GM19238 (cell line): Measurements from ENCODE around the gene SMPDL3B.

Experiments
- DNase-seq: peaks from one replicate; pipeline ENCODE4 v3.0.0; 2011; ENCODE audit warnings: low spot score; ENCODE audit not compliant: insufficient read length

Gene SMPDL3B

GRCh38 chr1:27940297-27940696 lies 5.5 kb downstream of the SMPDL3B start:
- DNase-seq = peak; percentile 55

GRCh38 chr1:27940870-27941560 lies 6.2 kb downstream of the SMPDL3B start:
- DNase-seq = no peak

DNA sequence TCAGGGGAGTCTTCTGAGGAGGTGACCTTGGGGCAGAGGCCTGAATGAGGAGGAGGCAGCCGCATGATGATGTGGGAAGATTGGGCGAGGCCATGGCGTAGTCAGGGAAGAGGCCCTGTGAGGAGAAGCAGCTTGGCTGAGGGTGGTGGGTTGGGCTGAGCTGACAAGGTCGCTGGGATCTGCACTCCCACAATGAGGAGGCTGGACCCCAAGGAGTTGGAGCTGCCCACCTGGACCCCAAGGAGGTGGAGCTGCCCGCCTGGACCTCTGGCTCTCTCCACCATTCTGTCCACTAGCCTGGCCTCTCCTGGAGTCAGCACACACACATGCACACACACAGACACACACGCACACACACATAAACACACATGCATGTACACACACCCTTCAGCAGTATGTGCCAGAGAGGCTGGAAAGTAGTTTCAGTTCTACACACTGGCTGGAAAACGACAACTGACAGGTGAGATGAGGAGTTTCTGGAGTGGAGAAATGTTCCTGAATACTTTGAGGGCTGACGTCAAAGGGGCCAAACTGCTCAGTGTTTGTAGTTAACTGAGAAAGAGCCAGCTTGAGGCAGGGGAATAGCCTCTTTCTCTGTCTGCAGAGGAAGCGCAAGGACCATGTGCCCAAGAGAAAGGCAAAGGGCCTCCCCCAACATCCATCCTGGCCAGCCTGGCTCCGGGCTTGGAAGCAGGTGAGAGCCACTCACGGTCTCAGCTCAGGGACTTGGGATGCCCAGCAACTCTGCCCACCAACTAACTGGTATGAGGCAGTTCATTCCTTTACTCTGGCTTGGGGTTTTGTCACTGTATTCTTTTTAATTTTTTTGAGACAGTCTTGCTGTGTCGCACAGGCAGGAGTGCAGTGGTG lies 7.1 kb downstream of the SMPDL3B start:
- no peak for DNase-seq

DNA sequence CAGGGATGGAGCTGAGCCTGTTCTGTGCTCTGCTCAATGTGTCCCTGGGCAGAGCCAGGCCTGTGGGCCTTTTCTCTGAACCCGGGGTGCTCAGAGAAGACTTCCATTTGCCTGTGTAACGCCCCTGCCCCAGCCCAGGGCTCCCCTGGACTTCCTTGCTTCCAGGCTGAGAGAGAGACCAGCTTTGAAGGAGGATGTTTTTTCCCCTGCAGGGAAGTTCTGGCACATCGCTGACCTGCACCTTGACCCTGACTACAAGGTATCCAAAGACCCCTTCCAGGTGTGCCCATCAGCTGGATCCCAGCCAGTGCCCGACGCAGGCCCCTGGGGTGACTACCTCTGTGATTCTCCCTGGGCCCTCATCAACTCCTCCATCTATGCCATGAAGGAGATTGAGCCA lies 10.2 kb downstream of the SMPDL3B start:
- DNase-seq = no peak

GRCh38 chr1:27949027-27949426 lies 14.2 kb downstream of the SMPDL3B start:
- no peak for DNase-seq

GRCh38 chr1:27951396-27951795 lies 16.6 kb downstream of the SMPDL3B start:
- DNase-seq = no peak

DNA sequence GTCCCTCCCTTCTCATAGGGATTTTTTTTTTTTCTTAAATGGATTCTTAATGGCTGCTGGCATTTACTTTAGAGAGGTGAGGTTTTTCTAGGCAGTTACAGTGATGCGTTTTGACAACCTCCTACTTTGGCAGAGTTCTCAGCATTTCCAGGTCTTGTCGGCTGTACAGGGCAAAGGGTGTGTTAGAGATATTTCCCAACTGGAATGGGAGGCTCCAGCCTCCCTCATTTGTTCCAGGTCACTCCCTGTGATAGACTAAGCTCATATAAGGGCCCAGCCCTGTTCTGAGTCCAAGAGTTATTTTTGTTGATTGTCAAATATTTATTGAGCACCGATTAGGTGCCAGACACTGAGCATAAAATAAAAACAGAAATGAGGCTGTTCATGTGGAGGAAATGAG lies 17.3 kb downstream of the SMPDL3B start:
- no peak for DNase-seq

- no peak for DNase-seq
Observed at GRCh38 chr1:27954186-27954585, 19.4 kb downstream of the SMPDL3B start.

- no peak for DNase-seq
Observed at GRCh38 chr1:27955076-27955475, 20.3 kb downstream of the SMPDL3B start.

DNA sequence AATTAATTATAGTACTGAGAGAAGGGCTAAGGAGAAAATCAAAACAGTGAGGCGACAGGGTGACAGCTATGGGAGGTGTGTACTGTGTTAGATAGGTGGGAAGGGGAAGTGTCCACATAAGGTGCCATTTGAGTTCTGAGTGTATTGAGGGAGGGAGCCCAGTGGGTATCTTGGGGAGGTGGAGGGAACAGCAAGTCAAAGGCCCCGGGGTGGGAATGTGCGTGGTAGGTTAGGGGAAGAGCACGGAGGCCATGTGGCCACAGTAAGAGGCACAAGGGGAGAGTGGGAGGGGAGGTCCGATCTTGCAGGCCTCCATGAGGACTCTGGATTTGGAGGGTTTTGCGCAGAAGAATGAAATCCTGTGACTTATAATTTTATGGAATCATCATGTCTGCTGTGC lies 22.0 kb downstream of the SMPDL3B start:
- DNase-seq = no peak

GRCh38 chr1:27957655-27958054 lies 22.9 kb downstream of the SMPDL3B start:
- no peak for DNase-seq

GRCh38 chr1:27958513-27958912 lies 23.7 kb downstream of the SMPDL3B start:
- no peak for DNase-seq

GRCh38 chr1:27959792-27960603 lies 25.2 kb downstream of the SMPDL3B start, which contains the start of gene XKR8:
Gene XKR8 (plus strand): TSS chr1:27959973. CDS start chr1:27960070, 97 bp downstream.
- peak; percentile 92 for DNase-seq

DNA sequence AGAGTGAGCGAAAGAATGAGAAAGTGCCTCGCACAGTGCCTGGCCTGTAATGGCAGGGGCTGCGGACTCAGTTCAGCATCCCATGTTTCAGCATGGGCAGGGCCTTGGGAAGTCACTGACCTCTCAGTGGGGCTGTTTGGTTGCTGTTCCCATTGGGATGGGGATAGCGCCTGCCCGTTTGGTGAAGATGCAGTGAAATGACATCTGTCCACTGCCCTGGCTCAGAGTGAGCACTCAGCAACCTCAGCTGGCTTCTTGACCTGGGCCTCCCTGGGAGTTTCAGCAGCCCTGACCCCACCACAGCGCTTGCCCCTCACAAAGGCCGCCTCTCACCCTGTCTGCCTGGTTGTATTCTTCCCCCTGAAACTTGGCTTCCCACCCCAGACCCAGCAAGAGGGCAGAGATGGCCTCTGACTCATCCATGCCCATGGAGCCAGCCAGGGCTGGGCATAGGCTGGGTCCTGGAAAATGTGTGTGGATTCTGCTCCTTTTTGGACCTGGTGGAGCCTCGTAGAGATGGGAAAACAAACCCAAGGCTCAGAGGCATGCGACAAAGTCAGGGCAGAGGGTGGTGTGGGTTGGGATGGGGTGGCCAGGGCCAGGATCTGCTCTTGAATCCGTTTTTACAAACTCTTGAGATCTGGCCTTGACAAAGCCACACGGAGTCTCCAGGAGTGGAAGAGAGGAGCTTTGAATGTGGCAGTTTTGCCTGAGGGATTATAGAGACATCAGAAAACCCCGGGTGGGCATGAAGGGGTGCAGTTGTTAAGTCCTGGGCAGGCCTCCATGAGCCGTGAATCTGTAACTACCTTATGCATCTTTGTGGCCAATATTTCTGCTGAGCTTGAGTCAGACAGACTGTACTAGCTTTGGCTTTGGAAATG lies 26.2 kb downstream of the SMPDL3B start:
- no peak for DNase-seq

GRCh38 chr1:27961646-27962221 lies 26.9 kb downstream of the SMPDL3B start:
- DNase-seq = no peak

DNA sequence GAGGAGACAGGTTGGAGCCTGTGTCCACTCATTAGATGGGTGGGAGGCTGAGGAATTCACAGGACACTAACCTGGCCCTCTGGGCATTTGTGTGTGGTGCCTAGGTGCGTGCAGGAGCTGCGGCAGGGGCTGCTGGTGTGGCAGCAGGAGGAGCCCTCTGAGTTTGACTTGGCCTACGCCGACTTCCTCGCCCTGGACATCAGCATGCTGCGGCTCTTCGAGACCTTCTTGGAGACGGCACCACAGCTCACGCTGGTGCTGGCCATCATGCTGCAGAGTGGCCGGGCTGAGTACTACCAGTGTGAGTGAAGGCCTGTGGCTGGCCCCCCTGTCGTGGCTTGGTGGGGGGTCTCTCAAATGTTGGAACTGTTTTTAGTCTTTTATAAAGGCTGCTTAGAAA lies 28.6 kb downstream of the SMPDL3B start:
- no peak for DNase-seq

DNA sequence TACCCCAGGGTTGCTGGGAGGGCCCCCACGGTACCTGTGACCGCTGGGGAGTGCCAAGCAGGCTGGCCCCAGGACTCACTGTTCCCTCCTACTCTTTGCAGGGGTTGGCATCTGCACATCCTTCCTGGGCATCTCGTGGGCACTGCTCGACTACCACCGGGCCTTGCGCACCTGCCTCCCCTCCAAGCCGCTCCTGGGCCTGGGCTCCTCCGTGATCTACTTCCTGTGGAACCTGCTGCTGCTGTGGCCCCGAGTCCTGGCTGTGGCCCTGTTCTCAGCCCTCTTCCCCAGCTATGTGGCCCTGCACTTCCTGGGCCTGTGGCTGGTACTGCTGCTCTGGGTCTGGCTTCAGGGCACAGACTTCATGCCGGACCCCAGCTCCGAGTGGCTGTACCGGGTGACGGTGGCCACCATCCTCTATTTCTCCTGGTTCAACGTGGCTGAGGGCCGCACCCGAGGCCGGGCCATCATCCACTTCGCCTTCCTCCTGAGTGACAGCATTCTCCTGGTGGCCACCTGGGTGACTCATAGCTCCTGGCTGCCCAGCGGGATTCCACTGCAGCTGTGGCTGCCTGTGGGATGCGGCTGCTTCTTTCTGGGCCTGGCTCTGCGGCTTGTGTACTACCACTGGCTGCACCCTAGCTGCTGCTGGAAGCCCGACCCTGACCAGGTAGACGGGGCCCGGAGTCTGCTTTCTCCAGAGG lies 31.8 kb downstream of the SMPDL3B start:
- no peak for DNase-seq

DNA sequence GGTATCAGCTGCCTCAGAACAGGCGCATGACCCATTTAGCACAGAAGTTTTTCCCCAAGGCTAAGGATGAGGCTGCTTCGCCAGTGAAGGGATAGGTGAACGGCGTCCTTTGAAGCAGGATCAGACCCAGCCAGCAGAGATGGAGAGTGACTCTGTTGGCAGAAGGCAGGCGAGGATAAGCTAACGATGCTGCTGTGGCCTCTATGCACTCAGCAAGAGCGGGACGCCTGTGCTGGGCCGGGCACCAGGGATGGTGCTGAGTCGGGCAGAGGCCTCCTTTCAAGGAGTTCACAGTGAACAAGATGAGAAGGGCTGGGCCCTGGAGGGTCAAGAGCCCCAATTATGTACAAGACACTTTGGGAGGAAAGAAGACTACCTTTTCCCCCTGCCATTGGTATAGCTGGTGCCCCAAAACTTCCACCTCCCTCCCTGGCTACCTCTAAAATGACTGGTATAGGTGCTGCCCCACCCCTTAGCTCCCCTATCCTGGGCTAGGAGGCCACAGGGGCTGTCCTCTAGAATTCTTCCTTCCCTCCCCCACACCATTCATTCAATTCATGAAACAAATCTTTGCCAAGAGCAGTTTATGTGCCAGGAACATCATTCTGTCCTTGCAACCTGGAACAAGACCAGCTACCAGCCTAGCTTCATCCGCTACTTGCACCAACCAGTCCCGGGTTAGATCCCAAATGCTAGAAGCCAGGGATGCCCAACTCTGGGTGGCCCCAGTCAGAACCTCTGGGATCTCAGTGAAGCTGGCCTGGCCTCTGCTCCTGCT lies 32.5 kb downstream of the SMPDL3B start:
- DNase-seq = no peak

GRCh38 chr1:27967884-27968466 lies 33.2 kb downstream of the SMPDL3B start:
- DNase-seq = no peak
